Measurements from ENCODE around the gene LDHB.

- TF ChIP-seq CTCF (IDR thresholded peaks at IDR 0.05; ENCODE audit: insufficient read depth, low read length, poor library complexity, severe bottlenecking), result no peak
- no peak for TF ChIP-seq EZH2phosphoT487 (conservative IDR thresholded peaks at IDR 0.05; ENCODE audit: low read length)
Measured at GRCh38 chr12:21613931-21614330, 43.7 kb downstream of the LDHB start.

Data from SU-DHL-6 (cell line).